Skeletal muscle tissue (tissue), 4 donors: ENCODE data around the gene FKBP10. TPM values are rescaled to one million over a fixed set of nuclear protein-coding genes. Genes with fewer than 3 reads are reported as not detected.

Experiments
- H3K27ac ChIP-seq: one replicate; pipeline ENCODE4 v1.7.0; 2013; ENCODE audit warnings: mild to moderate bottlenecking, low read depth, low read length, inconsistent platforms
- H3K27me3 ChIP-seq, 3 donors: one replicate each; pipeline ENCODE4 v1.7.0; 2013; ENCODE audit warnings: low read length in 3 of 3; ENCODE audit not compliant: control insufficient read depth in 3 of 3, insufficient read depth in 3 of 3
- H3K36me3 ChIP-seq, 3 donors: one replicate each; pipeline ENCODE4 v1.7.0; 2013; ENCODE audit warnings: low read length in 3 of 3; ENCODE audit not compliant: control insufficient read depth in 3 of 3, insufficient read depth in 3 of 3
- H3K4me1 ChIP-seq, 3 donors: one replicate each; pipeline ENCODE4 v1.7.0; 2013; ENCODE audit warnings: low read length in 3 of 3, mild to moderate bottlenecking in 3 of 3; ENCODE audit not compliant: control insufficient read depth in 3 of 3, insufficient read depth in 3 of 3
- H3K4me3 ChIP-seq, 3 donors: one replicate each; pipeline ENCODE4 v1.7.0; 2013; ENCODE audit warnings: low read length in 3 of 3
- H3K9ac ChIP-seq, 3 donors: one replicate each; pipeline ENCODE4 v1.7.0; 2013; ENCODE audit warnings: low read length in 3 of 3, mild to moderate bottlenecking in 3 of 3, moderate library complexity in 2 of 3, low read depth in 1 of 3
- H3K9me3 ChIP-seq, 3 donors: one replicate each; pipeline ENCODE4 v1.7.0; 2013; ENCODE audit warnings: low read length in 3 of 3; ENCODE audit not compliant: control insufficient read depth in 3 of 3
- total RNA-seq: library from RNA; depleted of rRNA; stranded (reverse); fragments of >200 nt; gene quantifications from one replicate; pipeline ENCODE4 v1.2.3, GENCODE V29; 2014
- donor health status: Osteomylitis.

The FKBP10 gene
- total RNA-seq, 1 donor from 2014 or later, result 76.2 TPM

- H3K9me3 ChIP-seq, result no peaks in the 10 kb centered on the region
- H3K27me3 ChIP-seq, result no peaks in the 10 kb centered on the region
- H3K9ac ChIP-seq, result no peak overlapping the region
- no peak overlapping the region for H3K27ac ChIP-seq
- no peak overlapping the region for H3K4me3 ChIP-seq
- H3K36me3 ChIP-seq, result no peaks in the 10 kb centered on the region
- peaks cover 5 to 14% (median 12%) of the 10 kb centered on the region in 3 donors for H3K4me1 ChIP-seq
Measured at GRCh38 chr17:41793784-41794539, 18.8 kb upstream of the FKBP10 start.

- Histone ChIP-seq H3K36me3 (no peaks in the 10 kb centered on the region), H3K4me1 (peaks cover 5 to 14% (median 12%) of the 10 kb centered on the region in 3 donors), H3K9ac (no peak overlapping the region), H3K27me3 (no peaks in the 10 kb centered on the region), H3K9me3 (no peaks in the 10 kb centered on the region), H3K4me3 (no peak overlapping the region), H3K27ac (no peak overlapping the region)
Measured at GRCh38 chr17:41794540-41794975, 18.2 kb upstream of the FKBP10 start.

- H3K27me3 ChIP-seq, result no peaks in the 10 kb centered on the region
- H3K9me3 ChIP-seq, result no peaks in the 10 kb centered on the region
- H3K9ac ChIP-seq, result no peak overlapping the region
- H3K36me3 ChIP-seq, result no peaks in the 10 kb centered on the region
- H3K4me1 ChIP-seq, result peaks cover 10 to 22% (median 17%) of the 10 kb centered on the region in 3 donors
- no peak overlapping the region for H3K4me3 ChIP-seq
- no peak overlapping the region for H3K27ac ChIP-seq
Measured at GRCh38 chr17:41796121-41796895, 16.5 kb upstream of the FKBP10 start.

GRCh38 chr17:41797377-41797776 lies 15.4 kb upstream of the FKBP10 start:
- Histone ChIP-seq H3K9me3 (no peaks in the 10 kb centered on the region), H3K4me3 (no peak overlapping the region), H3K9ac (no peak overlapping the region), H3K27me3 (no peaks in the 10 kb centered on the region), H3K27ac (no peak overlapping the region), H3K36me3 (no peaks in the 10 kb centered on the region), H3K4me1 (peaks cover 12 to 25% (median 19%) of the 10 kb centered on the region in 3 donors)

- H3K4me3 ChIP-seq, result no peak overlapping the region
- no peaks in the 10 kb centered on the region for H3K9me3 ChIP-seq
- H3K4me1 ChIP-seq, result peaks cover 7 to 10% (median 8%) of the 10 kb centered on the region in 3 donors
- H3K9ac ChIP-seq, result no peak overlapping the region
- H3K27ac ChIP-seq, result no peak overlapping the region
- no peaks in the 10 kb centered on the region for H3K36me3 ChIP-seq
- H3K27me3 ChIP-seq, result no peaks in the 10 kb centered on the region
Measured at GRCh38 chr17:41799366-41799765, 13.4 kb upstream of the FKBP10 start.

- Histone ChIP-seq H3K4me3 (peak overlapping the region in 1 of 3 donors; percentile 49), H3K9me3 (no peaks in the 10 kb centered on the region), H3K9ac (peak overlapping the region in 1 of 3 donors; percentile 45), H3K27me3 (no peaks in the 10 kb centered on the region), H3K4me1 (peaks cover 7 to 10% (median 8%) of the 10 kb centered on the region in 3 donors), H3K27ac (no peak overlapping the region), H3K36me3 (no peaks in the 10 kb centered on the region)
Measured at GRCh38 chr17:41800601-41801373, 12.0 kb upstream of the FKBP10 start.

GRCh38 chr17:41801374-41802271 lies 11.2 kb upstream of the FKBP10 start:
- Histone ChIP-seq H3K9me3 (no peaks in the 10 kb centered on the region), H3K36me3 (peaks cover 0 to 2% (median 0%) of the 10 kb centered on the region in 3 donors), H3K4me1 (peaks cover 7 to 10% (median 8%) of the 10 kb centered on the region in 3 donors), H3K9ac (peak overlapping the region in 1 of 3 donors; percentile 45), H3K27me3 (no peaks in the 10 kb centered on the region), H3K4me3 (peak overlapping the region in 1 of 3 donors; percentile 49), H3K27ac (no peak overlapping the region)

- Histone ChIP-seq H3K27ac (no peak overlapping the region), H3K4me1 (peaks cover 7 to 10% (median 8%) of the 10 kb centered on the region in 3 donors), H3K9me3 (no peaks in the 10 kb centered on the region), H3K4me3 (no peak overlapping the region), H3K9ac (no peak overlapping the region), H3K27me3 (no peaks in the 10 kb centered on the region), H3K36me3 (peaks cover 0 to 4% (median 0%) of the 10 kb centered on the region in 3 donors)
Measured at GRCh38 chr17:41803049-41804020, 9.5 kb upstream of the FKBP10 start.
